Measurements from ENCODE around the gene FARS2.

- no peak for TF ChIP-seq POLR2A (IDR thresholded peaks at IDR 0.05)
- TF ChIP-seq CTCF (IDR thresholded peaks at IDR 0.05), result no peak
Observed at GRCh38 chr6:5701174-5701573, 439.9 kb downstream of the FARS2 start.

Data from esophagus squamous epithelium (tissue), 4 donors.